Thoracic aorta (tissue), 2 donors: Measurements from ENCODE around the gene PRMT6. TPM values are rescaled to one million over a fixed set of nuclear protein-coding genes. Genes with fewer than 3 reads are reported as not detected.
A peak's percentile ranks its signal among the peaks of the same experiment; 100 is the strongest.
"Not testable (repeated sequence)": the region's sequence is repeated elsewhere in the genome, so short reads cannot be mapped to it uniquely, and the experiment has no call there.

Experiments used
- ATAC-seq: fragments of 150-250 bp; one replicate; pipeline ENCODE4 v1.8.0; 2017; ENCODE audit warnings: low read depth; ENCODE audit not compliant: insufficient number of reproducible peaks, low FRiP score
- DNase-seq: peaks from one replicate; pipeline ENCODE4 v3.0.0-alpha.2; 2020; ENCODE audit warnings: low spot score
- H3K27ac ChIP-seq, 2 donors: fragments of 200-600 bp; sonication (generic); 1 replicate in 1 of 2; 2 replicates in 1 of 2; pipeline ENCODE4 v1.5.1; 2016; ENCODE audit warnings: mild to moderate bottlenecking in 2 of 2, moderate library complexity in 2 of 2
- H3K27me3 ChIP-seq: fragments of 200-600 bp; sonication (generic); replicated peaks from 2 replicates; pipeline ENCODE4 v1.6.0; 2016; ENCODE audit warnings: mild to moderate bottlenecking; ENCODE audit not compliant: insufficient read depth
- H3K36me3 ChIP-seq: fragments of 200-600 bp; sonication (generic); one replicate; pipeline ENCODE4 v1.5.1; 2016
- H3K4me1 ChIP-seq, 2 donors: fragments of 200-600 bp; sonication (generic); 1 replicate in 1 of 2; 2 replicates in 1 of 2; pipeline versions ENCODE4 v1.5.1 to v1.6.0; 2016; ENCODE audit warnings: low read depth in 2 of 2, mild to moderate bottlenecking in 1 of 2; ENCODE audit not compliant: control insufficient read depth in 1 of 2
- H3K4me3 ChIP-seq: fragments of 200-600 bp; sonication (generic); 2 replicates; pipeline ENCODE4 v1.5.1; 2016; ENCODE audit warnings: mild to moderate bottlenecking
- H3K9me3 ChIP-seq: fragments of 200-600 bp; sonication (generic); 2 replicates; pipeline ENCODE4 v1.5.1; 2016
- CTCF ChIP-seq: fragments of 200-600 bp; sonication (generic); IDR thresholded peaks from one replicate; pipeline ENCODE4 v1.5.1; 2019; ENCODE audit warnings: antibody characterized with exemption
- total RNA-seq, 2 donors: library from RNA; depleted of rRNA; stranded (reverse); fragments of >200 nt; gene quantifications; one replicate each; pipeline versions ENCODE4 v1.1.0 to v1.2.3, GENCODE V29; 2016

PRMT6 gene
- total RNA-seq, 2 donors from 2014 or later = 6.4 to 14.0 TPM

GRCh38 chr1:107019166-107019565 is 37.3 kb upstream of the PRMT6 start:
- H3K27ac ChIP-seq = no peak overlapping the region
- DNase-seq (no peak), ATAC-seq (no peak)
- H3K9me3 ChIP-seq = no peaks in the 10 kb centered on the region
- no peaks in the 10 kb centered on the region for H3K36me3 ChIP-seq
- no peaks in the 10 kb centered on the region for H3K27me3 ChIP-seq
- no peaks in the 10 kb centered on the region for H3K4me1 ChIP-seq
- no peak overlapping the region for H3K4me3 ChIP-seq
- TF ChIP-seq CTCF = no peak

GRCh38 chr1:107038874-107039273 is 17.6 kb upstream of the PRMT6 start:
- not testable (repeated sequence) for H3K36me3 ChIP-seq, H3K27me3 ChIP-seq, H3K4me3 ChIP-seq, H3K4me1 ChIP-seq, DNase-seq, H3K27ac ChIP-seq, H3K9me3 ChIP-seq, ATAC-seq

- not testable (repeated sequence) for DNase-seq, H3K36me3 ChIP-seq, H3K27ac ChIP-seq, ATAC-seq, H3K4me1 ChIP-seq, H3K9me3 ChIP-seq, H3K27me3 ChIP-seq, H3K4me3 ChIP-seq
These were observed 11.9 kb upstream of the PRMT6 start for GRCh38 chr1:107044310-107045220.

GRCh38 chr1:107047602-107048001 is 8.9 kb upstream of the PRMT6 start:
- DNase-seq (no peak), ATAC-seq (no peak)
- TF ChIP-seq CTCF = no peak

GRCh38 chr1:107048241-107048640 is 8.2 kb upstream of the PRMT6 start:
- no peak overlapping the region for H3K4me3 ChIP-seq
- TF ChIP-seq CTCF = no peak
- H3K27ac ChIP-seq = no peak overlapping the region
- DNase-seq = no peak
- no peaks in the 10 kb centered on the region for H3K36me3 ChIP-seq
- H3K4me1 ChIP-seq = no peaks in the 10 kb centered on the region
- no peaks in the 10 kb centered on the region for H3K9me3 ChIP-seq
- ATAC-seq = no peak
- no peaks in the 10 kb centered on the region for H3K27me3 ChIP-seq

More at GRCh38 chr1:107047602-107048001, 8.9 kb upstream of the PRMT6 start:
- H3K4me3 ChIP-seq = no peak overlapping the region
- no peak overlapping the region for H3K27ac ChIP-seq
- H3K27me3 ChIP-seq = no peaks in the 10 kb centered on the region
- H3K9me3 ChIP-seq = no peaks in the 10 kb centered on the region
- no peaks in the 10 kb centered on the region for H3K36me3 ChIP-seq
- H3K4me1 ChIP-seq = no peaks in the 10 kb centered on the region

GRCh38 chr1:107051266-107051665 is 5.2 kb upstream of the PRMT6 start:
- no peak for DNase-seq
- no peak overlapping the region for H3K4me3 ChIP-seq
- H3K27me3 ChIP-seq = no peaks in the 10 kb centered on the region

GRCh38 chr1:107055919-107056425 is 502 bp upstream of the PRMT6 start:
- not testable (repeated sequence) for DNase-seq, H3K9me3 ChIP-seq, H3K27me3 ChIP-seq, ATAC-seq, H3K36me3 ChIP-seq
- peak overlapping the region; percentile 94 for H3K4me3 ChIP-seq
- peaks cover 0 to 12% of the 10 kb centered on the region in 2 donors for H3K4me1 ChIP-seq
- H3K27ac ChIP-seq = peak overlapping the region; percentile 78 to 87

More at GRCh38 chr1:107051266-107051665, 5.2 kb upstream of the PRMT6 start:
- no peak for TF ChIP-seq CTCF
- ATAC-seq = no peak
- Histone ChIP-seq H3K9me3 (no peaks in the 10 kb centered on the region), H3K4me1 (no peaks in the 10 kb centered on the region), H3K36me3 (no peaks in the 10 kb centered on the region), H3K27ac (no peak overlapping the region)
